ENCODE results near the gene MARCHF7.

DNA sequence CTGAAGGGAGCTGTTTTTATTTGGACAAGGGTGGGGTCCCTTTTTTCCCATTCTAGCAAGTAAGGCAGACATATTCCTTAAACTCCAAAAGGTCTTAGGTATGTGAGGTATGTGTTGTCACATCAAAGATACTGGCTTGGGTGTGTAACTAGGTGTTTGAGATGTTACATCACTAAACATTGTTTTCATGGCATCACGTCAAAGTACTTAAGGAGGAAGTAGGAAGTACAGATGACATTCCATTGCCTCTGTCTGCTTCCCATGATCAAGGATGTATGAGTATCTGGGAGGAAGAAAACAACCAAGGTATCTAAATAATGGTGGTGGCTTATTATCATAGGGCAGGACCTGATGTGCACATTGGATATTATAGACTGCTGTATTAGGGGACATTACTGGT, 46.4 kb downstream of the MARCHF7 start:
- TF ChIP-seq, protein P1, sequence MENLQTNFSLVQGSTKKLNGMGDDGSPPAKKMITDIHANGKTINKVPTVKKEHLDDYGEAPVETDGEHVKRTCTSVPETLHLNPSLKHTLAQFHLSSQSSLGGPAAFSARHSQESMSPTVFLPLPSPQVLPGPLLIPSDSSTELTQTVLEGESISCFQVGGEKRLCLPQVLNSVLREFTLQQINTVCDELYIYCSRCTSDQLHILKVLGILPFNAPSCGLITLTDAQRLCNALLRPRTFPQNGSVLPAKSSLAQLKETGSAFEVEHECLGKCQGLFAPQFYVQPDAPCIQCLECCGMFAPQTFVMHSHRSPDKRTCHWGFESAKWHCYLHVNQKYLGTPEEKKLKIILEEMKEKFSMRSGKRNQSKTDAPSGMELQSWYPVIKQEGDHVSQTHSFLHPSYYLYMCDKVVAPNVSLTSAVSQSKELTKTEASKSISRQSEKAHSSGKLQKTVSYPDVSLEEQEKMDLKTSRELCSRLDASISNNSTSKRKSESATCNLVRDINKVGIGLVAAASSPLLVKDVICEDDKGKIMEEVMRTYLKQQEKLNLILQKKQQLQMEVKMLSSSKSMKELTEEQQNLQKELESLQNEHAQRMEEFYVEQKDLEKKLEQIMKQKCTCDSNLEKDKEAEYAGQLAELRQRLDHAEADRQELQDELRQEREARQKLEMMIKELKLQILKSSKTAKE (IDR thresholded peaks at IDR 0.05; ENCODE audit: low read depth, poor library complexity, severe bottlenecking), result no peak
- TF ChIP-seq YY1 (IDR thresholded peaks at IDR 0.05; ENCODE audit: low read depth, low read length), result no peak
- no peak for TF ChIP-seq SUZ12 (IDR thresholded peaks at IDR 0.05; ENCODE audit: unreplicated experiment)
- TF ChIP-seq, protein P2, sequence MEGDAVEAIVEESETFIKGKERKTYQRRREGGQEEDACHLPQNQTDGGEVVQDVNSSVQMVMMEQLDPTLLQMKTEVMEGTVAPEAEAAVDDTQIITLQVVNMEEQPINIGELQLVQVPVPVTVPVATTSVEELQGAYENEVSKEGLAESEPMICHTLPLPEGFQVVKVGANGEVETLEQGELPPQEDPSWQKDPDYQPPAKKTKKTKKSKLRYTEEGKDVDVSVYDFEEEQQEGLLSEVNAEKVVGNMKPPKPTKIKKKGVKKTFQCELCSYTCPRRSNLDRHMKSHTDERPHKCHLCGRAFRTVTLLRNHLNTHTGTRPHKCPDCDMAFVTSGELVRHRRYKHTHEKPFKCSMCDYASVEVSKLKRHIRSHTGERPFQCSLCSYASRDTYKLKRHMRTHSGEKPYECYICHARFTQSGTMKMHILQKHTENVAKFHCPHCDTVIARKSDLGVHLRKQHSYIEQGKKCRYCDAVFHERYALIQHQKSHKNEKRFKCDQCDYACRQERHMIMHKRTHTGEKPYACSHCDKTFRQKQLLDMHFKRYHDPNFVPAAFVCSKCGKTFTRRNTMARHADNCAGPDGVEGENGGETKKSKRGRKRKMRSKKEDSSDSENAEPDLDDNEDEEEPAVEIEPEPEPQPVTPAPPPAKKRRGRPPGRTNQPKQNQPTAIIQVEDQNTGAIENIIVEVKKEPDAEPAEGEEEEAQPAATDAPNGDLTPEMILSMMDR (IDR thresholded peaks at IDR 0.05 in 2 of 3, conservative IDR thresholded peaks at IDR 0.05 in 1 of 3; ENCODE audit: control insufficient read depth in 2 of 3, extremely low read depth in 1 of 3, insufficient read depth in 1 of 3, low read depth in 3 of 3, low read length in 3 of 3), result no peak
- no peak for TF ChIP-seq ZNF24 (IDR thresholded peaks at IDR 0.05)

Measured in GM12878 (cell line).